VCaP (cell line): ENCODE results near the gene TBX5.

ENCODE experiments used
- H3K27ac ChIP-seq: fragments of 450-650 bp; 2 replicates; pipeline ENCODE4 v1.5.1; 2017
- TF ChIP-seq, protein P1 (sequence below): fragments of 450-650 bp; conservative IDR thresholded peaks from 2 replicates; pipeline ENCODE4 v1.5.1; 2017; ENCODE audit warnings: mild to moderate bottlenecking, moderate library complexity

TBX5 gene

DNA sequence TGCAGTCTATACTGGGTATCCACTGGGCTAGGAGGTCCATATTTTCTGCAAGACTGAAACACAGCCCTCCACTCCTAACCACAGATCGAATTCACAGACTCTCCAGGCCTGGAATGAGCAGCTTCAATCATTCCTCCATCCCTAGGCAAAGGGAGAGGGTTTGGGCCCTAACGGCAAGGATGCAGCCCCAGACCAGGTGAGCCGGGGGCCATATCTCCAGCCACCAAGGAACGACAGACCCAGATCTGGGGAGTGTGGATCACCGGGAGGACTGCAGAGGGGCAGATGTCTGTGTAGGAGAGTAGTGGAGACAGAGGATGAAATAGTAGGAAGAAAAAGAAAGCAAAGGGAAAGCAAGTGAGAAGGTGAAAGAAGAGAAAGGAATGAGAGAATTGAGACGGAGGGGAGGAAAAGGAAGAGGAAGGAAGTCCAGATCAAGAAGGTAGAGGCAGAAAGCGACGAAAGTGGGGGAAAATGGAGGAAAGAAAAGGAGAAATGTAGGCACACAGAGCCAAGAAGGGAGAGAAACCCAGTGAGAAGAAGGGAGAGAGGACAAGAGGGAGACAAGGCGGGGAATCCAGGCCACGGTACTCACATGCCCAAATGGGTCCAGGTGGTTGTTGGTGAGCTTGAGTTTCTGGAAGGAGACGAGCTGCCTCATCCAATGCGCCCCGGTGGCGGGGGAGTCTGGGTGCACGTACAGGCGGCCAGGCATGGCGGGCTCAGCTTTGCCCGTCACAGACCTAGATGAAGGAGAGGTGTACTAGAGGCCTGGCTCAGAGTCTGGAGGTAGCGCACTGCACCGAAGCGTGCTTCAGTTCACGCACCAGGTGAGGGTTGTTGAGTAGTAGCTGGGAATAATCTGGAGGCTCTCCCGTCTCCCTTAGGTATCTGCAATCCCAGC is 7.7 kb downstream of the TBX5 start:
- no peak overlapping the region for H3K27ac ChIP-seq
- TF ChIP-seq, protein P1, sequence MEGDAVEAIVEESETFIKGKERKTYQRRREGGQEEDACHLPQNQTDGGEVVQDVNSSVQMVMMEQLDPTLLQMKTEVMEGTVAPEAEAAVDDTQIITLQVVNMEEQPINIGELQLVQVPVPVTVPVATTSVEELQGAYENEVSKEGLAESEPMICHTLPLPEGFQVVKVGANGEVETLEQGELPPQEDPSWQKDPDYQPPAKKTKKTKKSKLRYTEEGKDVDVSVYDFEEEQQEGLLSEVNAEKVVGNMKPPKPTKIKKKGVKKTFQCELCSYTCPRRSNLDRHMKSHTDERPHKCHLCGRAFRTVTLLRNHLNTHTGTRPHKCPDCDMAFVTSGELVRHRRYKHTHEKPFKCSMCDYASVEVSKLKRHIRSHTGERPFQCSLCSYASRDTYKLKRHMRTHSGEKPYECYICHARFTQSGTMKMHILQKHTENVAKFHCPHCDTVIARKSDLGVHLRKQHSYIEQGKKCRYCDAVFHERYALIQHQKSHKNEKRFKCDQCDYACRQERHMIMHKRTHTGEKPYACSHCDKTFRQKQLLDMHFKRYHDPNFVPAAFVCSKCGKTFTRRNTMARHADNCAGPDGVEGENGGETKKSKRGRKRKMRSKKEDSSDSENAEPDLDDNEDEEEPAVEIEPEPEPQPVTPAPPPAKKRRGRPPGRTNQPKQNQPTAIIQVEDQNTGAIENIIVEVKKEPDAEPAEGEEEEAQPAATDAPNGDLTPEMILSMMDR = no peak

DNA sequence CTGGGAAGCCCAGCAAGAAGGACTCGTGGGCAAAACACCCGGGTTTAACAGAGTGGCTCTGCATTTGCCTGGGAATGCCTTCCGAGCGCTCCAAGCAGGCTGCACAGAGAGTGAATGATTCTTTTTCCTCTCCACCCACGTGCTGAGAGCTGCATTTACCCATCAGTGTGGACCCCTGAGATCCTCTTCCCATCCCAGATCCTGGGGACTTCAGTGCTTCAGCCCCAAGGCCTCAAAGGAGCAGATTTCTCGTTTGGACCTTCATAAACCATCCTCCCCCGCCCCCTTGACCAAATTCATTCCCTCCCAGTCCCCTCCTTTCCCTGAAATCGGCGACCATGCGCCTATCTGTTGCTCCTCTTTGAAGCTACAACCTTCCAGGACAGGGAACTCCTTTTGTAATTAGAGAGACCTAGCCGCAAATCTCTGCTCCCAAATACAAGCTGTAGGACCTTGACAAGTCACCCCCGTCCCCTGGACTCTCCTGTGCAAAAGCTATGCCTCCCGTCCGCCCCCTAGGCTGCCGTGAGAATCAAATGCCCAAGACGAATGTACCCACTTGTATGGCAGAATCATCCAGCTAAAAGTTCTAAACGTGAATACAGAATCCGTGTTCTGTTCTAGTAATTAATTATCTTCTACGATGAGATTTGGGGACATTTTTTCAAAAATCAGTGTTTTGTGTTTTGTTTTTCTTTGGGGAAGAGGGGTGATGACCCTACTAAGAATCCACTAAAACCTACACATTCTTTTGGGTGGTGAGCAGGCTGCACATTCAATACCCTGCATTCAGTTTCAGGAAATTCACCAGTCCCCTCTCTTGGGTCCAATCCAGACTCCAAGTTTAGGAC is 8.8 kb downstream of the TBX5 start:
- TF ChIP-seq, protein P1 = no peak
- H3K27ac ChIP-seq = no peak overlapping the region

- TF ChIP-seq, protein P1 = no peak
- no peak overlapping the region for H3K27ac ChIP-seq
Measured at GRCh38 chr12:114396153-114396868, 9.6 kb downstream of the TBX5 start.

DNA sequence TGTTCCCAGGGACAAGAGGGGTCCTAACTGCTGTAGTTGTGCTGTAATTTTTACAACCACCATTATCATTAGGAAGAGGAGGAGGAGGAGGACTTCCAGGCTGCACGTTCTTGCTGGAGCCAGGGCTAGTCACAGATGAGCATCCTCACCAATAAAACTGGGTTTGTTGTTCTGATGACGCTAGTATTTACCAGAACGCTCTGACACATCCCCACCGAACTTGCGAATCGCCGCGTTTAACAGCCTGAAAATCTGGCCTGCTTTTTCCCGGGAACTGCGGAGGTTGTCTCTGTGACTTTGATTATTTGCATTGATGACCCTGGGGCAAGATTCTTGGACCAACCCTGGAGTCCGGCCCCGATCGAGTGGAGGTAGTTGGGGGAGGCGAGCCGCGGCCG is 10.2 kb downstream of the TBX5 start:
- no peak overlapping the region for H3K27ac ChIP-seq
- TF ChIP-seq, protein P1 = no peak

- H3K27ac ChIP-seq = no peak overlapping the region
- TF ChIP-seq, protein P1 = no peak
Measured at GRCh38 chr12:114395233-114395632, 10.7 kb downstream of the TBX5 start.

GRCh38 chr12:114393569-114393968 is 12.4 kb downstream of the TBX5 start:
- no peak overlapping the region for H3K27ac ChIP-seq
- TF ChIP-seq, protein P1 = no peak

DNA sequence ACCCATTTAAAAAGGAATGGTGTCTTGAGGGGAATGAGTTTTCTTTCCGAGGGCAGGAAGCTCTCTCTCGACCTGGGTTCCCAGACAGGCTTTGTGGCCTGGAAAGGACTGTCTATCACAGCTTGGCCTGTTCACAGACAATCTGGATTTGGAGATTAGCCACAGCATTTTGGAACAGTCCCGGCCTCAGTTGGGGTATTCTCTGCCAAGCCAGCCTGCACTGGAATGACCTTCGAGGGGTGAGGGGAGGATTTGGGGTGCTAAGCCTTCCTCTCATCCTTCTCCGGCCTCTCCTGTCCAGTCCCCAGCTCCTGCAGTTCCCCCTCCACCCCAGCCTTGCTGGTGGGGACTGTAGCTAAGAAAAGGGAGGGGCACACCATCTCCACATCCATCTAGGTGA is 13.0 kb downstream of the TBX5 start:
- no peak overlapping the region for H3K27ac ChIP-seq
- TF ChIP-seq, protein P1 = no peak
